Prostate gland (tissue), 2 donors: ENCODE results near the gene SPDL1. TPM values are rescaled to one million over a fixed set of nuclear protein-coding genes. Genes with fewer than 3 reads are reported as not detected.
"Not testable (repeated sequence)": the region's sequence is repeated elsewhere in the genome, so short reads cannot be mapped to it uniquely, and the experiment has no call there.

Experiments used
- DNase-seq: peaks from one replicate; pipeline ENCODE4 v3.0.0-alpha.2; 2019; ENCODE audit warnings: low spot score
- H3K27ac ChIP-seq, 2 donors: fragments of 200-600 bp; sonication (generic); 2 replicates each; pipeline ENCODE4 v1.5.1; 2017 to 2019
- H3K27me3 ChIP-seq: fragments of 200-600 bp; sonication (generic); replicated peaks from 2 replicates; pipeline ENCODE4 v1.5.1; 2019; ENCODE audit not compliant: insufficient read depth
- H3K36me3 ChIP-seq, 2 donors: fragments of 200-600 bp; sonication (generic); 1 replicate in 1 of 2; 2 replicates in 1 of 2; pipeline versions ENCODE4 v1.5.1 to v1.8.1; 2017 to 2019
- H3K4me1 ChIP-seq: fragments of 200-600 bp; sonication (generic); replicated peaks from 2 replicates; pipeline ENCODE4 v1.5.1; 2019
- H3K4me3 ChIP-seq, 2 donors: fragments of 200-600 bp; sonication (generic); 2 replicates each; pipeline ENCODE4 v1.5.1; 2017 to 2019
- H3K9me3 ChIP-seq: fragments of 200-600 bp; sonication (generic); 2 replicates; pipeline ENCODE4 v1.5.1; 2017
- POLR2A ChIP-seq: fragments of 450-650 bp; IDR thresholded peaks from one replicate; pipeline ENCODE4 v1.6.1; 2016; ENCODE audit warnings: antibody characterized with exemption, mild to moderate bottlenecking
- POLR2AphosphoS5 ChIP-seq: sonication (generic); formaldehyde crosslinking; IDR thresholded peaks from one replicate; pipeline ENCODE4 v1.6.1; 2017; ENCODE audit warnings: antibody characterized with exemption
- WGBS: methylation state at CpG from one replicate; pipeline ENCODE4 v1.1.5; 2018; 5-methylcytosine and 5-hydroxymethylcytosine counted together
- intact Hi-C: fragments of 100-400 bp; cut with DNase I; formaldehyde crosslinking; loops from one replicate; pipeline ENCODE4 v1.14.2; 2022
- total RNA-seq, 2 donors: library from RNA; depleted of rRNA; stranded (reverse); fragments of >200 nt; gene quantifications; one replicate each; pipeline ENCODE4 v1.1.0, GENCODE V29; 2016
- TF ChIP-seq, protein P1 (sequence below), 4 experiments: fragments of 200-600 bp in 2 of 4; fragments of 450-650 bp in 2 of 4; sonication (generic) in 2 of 4; IDR thresholded peaks; 1 replicate in 3 of 4; 2 replicates in 1 of 4; pipeline ENCODE4 v1.5.1; 2016 to 2019; ENCODE audit warnings: antibody characterized with exemption in 4 of 4, mild to moderate bottlenecking in 2 of 4, moderate library complexity in 2 of 4

SPDL1 gene
- total RNA-seq, 2 donors from 2014 or later, result 9.0 to 12.6 TPM

GRCh38 chr5:169610606-169611005 lies 27.0 kb downstream of the SPDL1 start:
- intact Hi-C loops, result no loop called here
- no peaks in the 10 kb centered on the region for H3K4me1 ChIP-seq
- WGBS, result 83% methylated on average over 4 of the region's 4 CpGs
- H3K27me3 ChIP-seq, result no peaks in the 10 kb centered on the region
- no peaks in the 10 kb centered on the region for H3K36me3 ChIP-seq
- H3K27ac ChIP-seq, result no peak overlapping the region
- H3K9me3 ChIP-seq, result no peaks in the 10 kb centered on the region
- TF ChIP-seq, protein P1, sequence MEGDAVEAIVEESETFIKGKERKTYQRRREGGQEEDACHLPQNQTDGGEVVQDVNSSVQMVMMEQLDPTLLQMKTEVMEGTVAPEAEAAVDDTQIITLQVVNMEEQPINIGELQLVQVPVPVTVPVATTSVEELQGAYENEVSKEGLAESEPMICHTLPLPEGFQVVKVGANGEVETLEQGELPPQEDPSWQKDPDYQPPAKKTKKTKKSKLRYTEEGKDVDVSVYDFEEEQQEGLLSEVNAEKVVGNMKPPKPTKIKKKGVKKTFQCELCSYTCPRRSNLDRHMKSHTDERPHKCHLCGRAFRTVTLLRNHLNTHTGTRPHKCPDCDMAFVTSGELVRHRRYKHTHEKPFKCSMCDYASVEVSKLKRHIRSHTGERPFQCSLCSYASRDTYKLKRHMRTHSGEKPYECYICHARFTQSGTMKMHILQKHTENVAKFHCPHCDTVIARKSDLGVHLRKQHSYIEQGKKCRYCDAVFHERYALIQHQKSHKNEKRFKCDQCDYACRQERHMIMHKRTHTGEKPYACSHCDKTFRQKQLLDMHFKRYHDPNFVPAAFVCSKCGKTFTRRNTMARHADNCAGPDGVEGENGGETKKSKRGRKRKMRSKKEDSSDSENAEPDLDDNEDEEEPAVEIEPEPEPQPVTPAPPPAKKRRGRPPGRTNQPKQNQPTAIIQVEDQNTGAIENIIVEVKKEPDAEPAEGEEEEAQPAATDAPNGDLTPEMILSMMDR (IDR thresholded peaks at IDR 0.05), result no peak
- TF ChIP-seq POLR2A (no peak), POLR2AphosphoS5 (no peak)
- H3K4me3 ChIP-seq, result no peak overlapping the region
- DNase-seq, result no peak

DNA sequence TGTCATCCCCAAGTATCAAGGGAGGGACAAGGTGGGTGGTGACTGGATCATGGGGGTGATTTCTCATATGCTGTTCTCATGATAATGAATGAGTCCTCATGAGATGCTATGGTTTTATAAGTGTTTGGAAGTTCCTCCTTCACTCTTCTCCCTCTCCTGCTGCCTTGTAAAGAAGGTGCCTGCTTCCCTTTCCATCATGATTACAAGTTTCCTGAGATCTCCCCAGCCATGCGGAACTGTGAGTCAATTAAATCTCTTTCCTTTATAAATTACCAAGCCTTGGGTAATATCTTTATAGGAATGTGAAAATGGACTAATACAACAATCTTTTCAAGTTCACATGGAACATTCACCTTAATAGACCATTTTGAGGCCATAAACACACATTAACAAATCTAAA lies 32.0 kb downstream of the SPDL1 start:
- Histone ChIP-seq H3K4me1 (no peaks in the 10 kb centered on the region), H3K36me3 (no peaks in the 10 kb centered on the region), H3K9me3 (no peaks in the 10 kb centered on the region), H3K4me3 (no peak overlapping the region), H3K27me3 (no peaks in the 10 kb centered on the region), H3K27ac (no peak overlapping the region)
- DNase-seq, result no peak
- intact Hi-C loops, result no loop called here
- WGBS, result 76% methylated on average over 1 of the region's 1 CpG
- no peak for TF ChIP-seq POLR2AphosphoS5
- TF ChIP-seq POLR2A, result no peak
- TF ChIP-seq, protein P1 (IDR thresholded peaks at IDR 0.05), result no peak

- intact Hi-C loops, H3K27me3 ChIP-seq, H3K9me3 ChIP-seq, DNase-seq, H3K27ac ChIP-seq, H3K36me3 ChIP-seq, H3K4me1 ChIP-seq, H3K4me3 ChIP-seq: not testable (repeated sequence)
- 97% methylated on average over 2 of the region's 2 CpGs for WGBS
Observed at GRCh38 chr5:169624307-169624706, 40.7 kb downstream of the SPDL1 start.

- DNase-seq, result no peak
- Histone ChIP-seq H3K4me3 (no peak overlapping the region), H3K4me1 (no peaks in the 10 kb centered on the region), H3K9me3 (no peaks in the 10 kb centered on the region), H3K36me3 (no peaks in the 10 kb centered on the region), H3K27ac (no peak overlapping the region), H3K27me3 (peaks cover 5% of the 10 kb centered on the region)
- TF ChIP-seq, protein P1 (IDR thresholded peaks at IDR 0.05), result no peak
- TF ChIP-seq POLR2A (no peak), POLR2AphosphoS5 (no peak)
- 90% methylated on average over 1 of the region's 1 CpG for WGBS
- intact Hi-C loops, result no loop called here
Observed at GRCh38 chr5:169626779-169627178, 43.2 kb downstream of the SPDL1 start.

DNA sequence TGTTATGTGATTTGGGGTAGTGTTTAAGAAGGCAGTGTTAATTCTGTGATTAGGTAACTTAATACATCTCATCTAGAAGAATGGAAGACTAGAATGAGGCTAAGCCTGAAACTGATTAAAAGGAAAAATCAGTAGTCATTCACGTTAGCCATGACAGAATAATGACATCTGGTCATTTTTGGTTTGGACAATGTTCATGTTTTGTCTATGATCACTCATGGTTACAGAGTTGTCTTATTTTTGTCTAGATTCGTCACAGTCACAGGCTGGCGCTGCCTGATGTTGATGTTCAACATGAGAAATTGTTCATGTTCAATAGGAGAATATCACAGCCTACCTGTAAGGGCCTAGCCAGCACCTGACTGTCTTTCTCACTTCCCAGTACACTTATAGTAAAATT lies 44.0 kb downstream of the SPDL1 start:
- no peak overlapping the region for H3K27ac ChIP-seq
- WGBS, result 89% methylated on average over 3 of the region's 3 CpGs

More for the DNA sequence above, 44.0 kb downstream of the SPDL1 start:
- H3K9me3 ChIP-seq, result no peaks in the 10 kb centered on the region
- H3K4me1 ChIP-seq, result peaks cover 6% of the 10 kb centered on the region
- H3K4me3 ChIP-seq, result no peak overlapping the region
- peaks cover 5% of the 10 kb centered on the region for H3K27me3 ChIP-seq
- no peak for TF ChIP-seq POLR2AphosphoS5
- no peak for TF ChIP-seq POLR2A
- TF ChIP-seq, protein P1 (IDR thresholded peaks at IDR 0.05), result no peak
- no peaks in the 10 kb centered on the region for H3K36me3 ChIP-seq
- intact Hi-C loops, result no loop called here
- no peak for DNase-seq
